Fibroblast of pulmonary artery (primary cell): Measurements from ENCODE around the gene C19orf38.

ENCODE experiments used
- DNase-seq: peaks from one replicate; pipeline ENCODE4 v3.0.0-alpha.2; 2010; ENCODE audit warnings: low read depth
- H3K4me3 ChIP-seq: replicated peaks from 2 replicates; pipeline ENCODE4 v1.5.1; 2011; ENCODE audit warnings: low read depth, mild to moderate bottlenecking, control low read depth, low read length, moderate library complexity
- TF ChIP-seq, protein P1 (sequence below): IDR thresholded peaks from 2 replicates; pipeline ENCODE4 v1.5.1; 2011; ENCODE audit warnings: mild to moderate bottlenecking, control low read depth, low read length, inconsistent platforms; ENCODE audit errors: missing control alignments

C19orf38 gene

DNA sequence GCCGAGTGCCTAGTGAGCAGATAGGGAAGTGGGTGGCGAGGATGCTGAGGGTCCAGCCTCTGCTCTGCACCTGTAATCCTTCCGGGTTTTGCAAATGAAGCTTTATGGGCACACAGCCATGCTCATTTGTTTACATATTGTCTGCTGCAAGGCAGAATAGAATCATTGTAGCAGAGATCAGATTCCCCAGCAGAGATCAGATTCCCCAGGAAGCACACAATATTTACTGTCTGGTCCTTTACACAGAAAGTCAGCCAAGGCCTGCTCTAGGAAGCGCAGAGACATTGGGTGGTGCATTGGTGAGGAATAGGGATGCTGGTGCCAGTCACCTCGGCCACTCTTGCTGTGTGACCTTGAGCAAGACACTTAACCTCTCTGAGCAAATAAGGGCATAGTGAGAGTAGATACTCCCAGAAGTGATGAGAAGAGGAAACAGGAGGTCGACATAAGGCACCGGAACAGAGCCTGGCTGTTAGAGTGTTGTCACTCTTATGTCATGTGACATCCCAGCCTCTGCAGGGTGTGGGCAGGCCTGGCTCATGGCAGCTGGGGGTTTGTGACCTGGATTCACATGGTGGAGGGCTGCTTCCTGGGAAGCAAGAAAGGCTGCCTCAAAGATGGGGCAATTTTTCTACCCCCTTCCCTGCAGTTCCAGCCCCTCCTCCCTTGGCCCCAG is 48.8 kb downstream of the C19orf38 start:
- TF ChIP-seq, protein P1, sequence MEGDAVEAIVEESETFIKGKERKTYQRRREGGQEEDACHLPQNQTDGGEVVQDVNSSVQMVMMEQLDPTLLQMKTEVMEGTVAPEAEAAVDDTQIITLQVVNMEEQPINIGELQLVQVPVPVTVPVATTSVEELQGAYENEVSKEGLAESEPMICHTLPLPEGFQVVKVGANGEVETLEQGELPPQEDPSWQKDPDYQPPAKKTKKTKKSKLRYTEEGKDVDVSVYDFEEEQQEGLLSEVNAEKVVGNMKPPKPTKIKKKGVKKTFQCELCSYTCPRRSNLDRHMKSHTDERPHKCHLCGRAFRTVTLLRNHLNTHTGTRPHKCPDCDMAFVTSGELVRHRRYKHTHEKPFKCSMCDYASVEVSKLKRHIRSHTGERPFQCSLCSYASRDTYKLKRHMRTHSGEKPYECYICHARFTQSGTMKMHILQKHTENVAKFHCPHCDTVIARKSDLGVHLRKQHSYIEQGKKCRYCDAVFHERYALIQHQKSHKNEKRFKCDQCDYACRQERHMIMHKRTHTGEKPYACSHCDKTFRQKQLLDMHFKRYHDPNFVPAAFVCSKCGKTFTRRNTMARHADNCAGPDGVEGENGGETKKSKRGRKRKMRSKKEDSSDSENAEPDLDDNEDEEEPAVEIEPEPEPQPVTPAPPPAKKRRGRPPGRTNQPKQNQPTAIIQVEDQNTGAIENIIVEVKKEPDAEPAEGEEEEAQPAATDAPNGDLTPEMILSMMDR, result no peak
- no peak for DNase-seq
- no peak overlapping the region for H3K4me3 ChIP-seq

DNA sequence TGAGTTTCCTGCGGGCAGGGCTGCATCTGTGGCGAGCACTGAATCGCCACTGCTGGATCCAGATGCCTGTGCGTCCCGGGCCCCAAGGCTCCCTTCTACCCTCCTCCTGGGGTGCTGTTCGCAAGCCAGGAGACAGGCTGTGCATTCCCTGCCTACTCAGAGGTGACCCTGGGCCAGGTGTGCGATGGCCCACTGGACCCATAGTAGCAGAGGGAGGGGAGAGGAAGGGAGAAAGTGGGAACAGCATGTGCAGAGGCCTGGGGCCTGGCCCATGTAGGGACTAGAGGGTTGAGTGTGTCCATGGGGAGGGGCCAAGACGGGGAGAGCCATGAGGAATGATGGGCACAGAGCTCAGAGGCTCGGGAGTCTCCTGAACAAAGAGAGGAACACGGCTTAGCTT is 50.4 kb downstream of the C19orf38 start:
- TF ChIP-seq, protein P1, result no peak
- no peak for DNase-seq

DNA sequence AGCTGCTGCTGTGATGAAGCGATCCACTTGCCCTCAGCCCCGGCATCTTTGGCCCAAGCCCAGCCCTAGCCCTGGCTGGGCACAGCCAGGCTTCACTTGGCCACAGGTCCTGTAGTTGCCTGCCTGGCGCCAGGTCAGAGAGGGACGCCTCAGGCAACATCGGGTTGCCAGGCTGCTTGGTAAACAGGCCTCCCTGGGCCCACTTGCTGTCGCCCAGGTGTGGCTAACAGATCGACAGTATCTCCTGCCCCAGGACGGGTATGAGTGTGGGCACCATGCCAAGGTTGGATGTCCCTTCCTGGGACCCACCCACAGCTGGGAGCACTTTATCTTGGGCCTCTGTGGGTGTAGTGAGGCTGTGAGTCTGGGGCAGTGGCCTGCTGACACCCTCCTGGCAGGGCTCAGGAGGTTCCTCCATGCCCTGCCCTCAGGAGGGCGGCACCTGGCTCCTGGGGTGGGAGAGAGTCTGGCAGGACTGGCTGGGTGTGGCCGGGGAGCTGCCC is 51.0 kb downstream of the C19orf38 start:
- H3K4me3 ChIP-seq, result no peak overlapping the region
- TF ChIP-seq, protein P1, result no peak
- DNase-seq, result no peak

More for the DNA sequence above, 50.4 kb downstream of the C19orf38 start:
- no peak overlapping the region for H3K4me3 ChIP-seq

DNA sequence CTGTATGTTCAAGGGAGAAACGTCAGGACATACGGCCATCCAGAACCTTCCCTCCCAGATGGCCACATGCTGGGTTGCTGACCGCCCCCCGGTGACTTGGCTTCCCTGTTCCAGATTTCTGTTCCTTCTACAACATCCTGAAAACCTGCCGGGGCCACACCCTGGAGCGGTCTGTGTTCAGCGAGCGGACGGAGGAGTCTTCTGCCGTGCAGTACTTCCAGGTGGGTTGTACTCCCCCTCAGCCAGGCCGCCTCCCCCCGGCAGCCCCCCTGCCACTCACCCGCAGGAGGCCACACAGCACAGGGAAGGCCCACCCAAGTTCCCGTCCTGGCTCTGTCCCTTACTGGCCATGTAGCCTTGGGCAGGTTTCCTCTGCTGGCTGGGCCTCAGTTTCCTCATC is 59.7 kb downstream of the C19orf38 start:
- TF ChIP-seq, protein P1, result no peak

DNA sequence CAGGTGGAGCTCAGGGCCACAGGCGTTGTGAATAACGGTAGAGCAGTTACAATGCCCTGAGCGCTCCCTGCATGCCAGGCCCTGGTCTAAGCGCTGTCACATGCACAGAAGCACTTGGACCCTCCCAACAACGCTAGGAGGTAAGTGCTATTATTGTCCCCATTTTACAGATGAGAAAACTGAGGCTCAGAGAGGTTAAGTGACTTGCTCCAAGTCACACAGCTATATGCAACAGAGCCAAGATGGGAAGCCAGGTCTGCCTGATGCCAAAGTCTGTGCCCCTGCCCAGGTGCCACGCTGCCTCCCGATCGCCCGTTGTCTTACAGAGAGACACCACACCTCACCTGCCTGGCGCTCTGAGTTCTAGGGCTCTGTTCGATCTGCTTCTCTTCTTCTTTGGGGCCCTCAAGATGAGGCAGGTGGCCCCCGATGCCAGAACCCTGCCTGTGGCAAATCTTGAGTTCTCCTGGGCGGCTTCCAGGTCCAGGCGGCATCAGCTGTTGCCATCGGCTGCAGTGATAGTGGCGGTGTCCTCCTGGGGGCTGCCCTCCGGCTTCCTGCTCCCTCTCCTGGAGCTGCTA is 60.3 kb downstream of the C19orf38 start:
- DNase-seq, result no peak
- TF ChIP-seq, protein P1, result no peak

More for the DNA sequence above, 59.7 kb downstream of the C19orf38 start:
- DNase-seq, result no peak
- H3K4me3 ChIP-seq, result no peak overlapping the region

DNA sequence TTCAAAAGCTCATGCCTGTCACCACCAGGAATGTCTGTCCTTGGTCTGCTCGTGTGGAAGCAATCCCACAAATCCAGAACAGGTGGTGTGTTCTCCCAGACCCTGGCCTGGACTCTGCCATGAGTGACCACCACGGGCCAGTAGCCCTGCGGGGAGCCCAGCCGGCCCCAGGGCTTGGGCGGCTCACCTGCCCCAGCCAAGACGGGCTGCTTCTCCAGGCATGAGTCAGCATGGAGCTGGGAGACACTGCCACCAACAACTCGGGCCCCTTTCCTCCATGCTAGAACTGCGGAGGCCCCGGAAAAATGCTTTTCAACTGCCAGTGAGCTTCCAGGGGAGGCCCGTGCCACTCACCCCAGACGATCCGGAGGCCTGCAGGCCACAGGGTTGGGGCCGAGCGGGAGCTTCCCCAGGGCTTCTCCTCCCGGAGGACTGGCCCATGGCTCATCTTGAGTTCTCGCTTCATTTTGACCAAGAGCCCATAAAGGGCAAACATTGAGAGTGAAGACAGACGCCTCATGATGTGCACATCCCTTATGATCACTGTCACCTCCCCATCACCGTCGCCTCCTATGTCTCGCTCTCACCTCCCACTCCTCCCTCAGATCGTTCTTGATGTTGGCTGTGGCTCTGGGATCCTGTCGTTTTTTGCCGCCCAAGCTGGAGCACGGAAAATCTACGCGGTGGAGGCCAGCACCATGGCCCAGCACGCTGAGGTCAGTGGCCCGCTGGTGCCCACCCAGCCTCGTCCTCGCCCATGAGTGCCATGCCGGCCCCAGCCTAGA is 63.6 kb downstream of the C19orf38 start:
- DNase-seq, result no peak
- no peak overlapping the region for H3K4me3 ChIP-seq
- TF ChIP-seq, protein P1, result no peak

More for the DNA sequence above, 60.3 kb downstream of the C19orf38 start:
- no peak overlapping the region for H3K4me3 ChIP-seq
